C4-2B (cell line): Measurements from ENCODE around the gene IKZF1.

ENCODE experiments used
- CTCF ChIP-seq: fragments of 450-650 bp; conservative IDR thresholded peaks from 2 replicates; pipeline ENCODE4 v1.5.1; 2017; ENCODE audit warnings: mild to moderate bottlenecking
- ZFX ChIP-seq: fragments of 450-650 bp; IDR thresholded peaks from 2 replicates; pipeline ENCODE4 v1.6.1; 2017

GRCh38 chr7:50264908-50265307, 39.6 kb upstream of the IKZF1 start:
- no peak for TF ChIP-seq CTCF
- no peak for TF ChIP-seq ZFX
